Measurements from ENCODE around the gene DISP3. TPM values are rescaled to one million over a fixed set of nuclear protein-coding genes. Genes with fewer than 3 reads are reported as not detected.
"Not testable (repeated sequence)": the region's sequence is repeated elsewhere in the genome, so short reads cannot be mapped to it uniquely, and the experiment has no call there.

Gene DISP3
- total RNA-seq, 3 donors from 2014 or later (not counting 1 experiment from before 2014, with no cell fraction given) = 0.24 to 0.68 (median 0.60) TPM

GRCh38 chr1:11576109-11576875 lies 97.3 kb downstream of the DISP3 start:
- DNase-seq (no peak), ATAC-seq (no peak)
- Histone ChIP-seq H3K36me3 (ENCODE audit: control insufficient read depth, insufficient read depth, low read length) (no peaks in the 10 kb centered on the region), H3K4me1 (ENCODE audit: control insufficient read depth, insufficient read depth, low read length) (no peaks in the 10 kb centered on the region), H3K27ac (ENCODE audit: low read length) (no peak overlapping the region), H3K4me3 (ENCODE audit: low read length) (no peak overlapping the region), H3K9me3 (ENCODE audit: control insufficient read depth, insufficient read depth, low read length) (no peaks in the 10 kb centered on the region), H3K27me3 (ENCODE audit: control insufficient read depth, insufficient read depth, low read length) (no peaks in the 10 kb centered on the region)
- 90% methylated on average over 18 of the region's 18 CpGs for WGBS (ENCODE audit: insufficient coverage)
- no peaks in the 10 kb centered on the region for H3K36me3 Mint-ChIP-seq
- H3K4me1 Mint-ChIP-seq = no peaks in the 10 kb centered on the region
- intact Hi-C loops (cut with micrococcal nuclease) = no loop called here
- H3K27me3 Mint-ChIP-seq (ENCODE audit: low read depth in 2 of 2) = peaks cover 13 to 22% of the 10 kb centered on the region in 2 donors
- no peak overlapping the region for H3K4me3 Mint-ChIP-seq
- H3K27ac Mint-ChIP-seq = no peak overlapping the region
- no peaks in the 10 kb centered on the region for H3K9me3 Mint-ChIP-seq
- no peak for TF ChIP-seq CTCF (IDR thresholded peaks at IDR 0.05)

- no peak overlapping the region for H3K4me3 ChIP-seq (ENCODE audit: low read length)
- H3K27me3 ChIP-seq (ENCODE audit: control insufficient read depth, insufficient read depth, low read length) = no peaks in the 10 kb centered on the region
- Mint-ChIP-seq H3K4me3 (no peak overlapping the region), H3K27ac (no peak overlapping the region), H3K9me3 (no peaks in the 10 kb centered on the region), H3K36me3 (no peaks in the 10 kb centered on the region), H3K27me3 (ENCODE audit: low read depth in 2 of 2) (peaks cover 17 to 33% of the 10 kb centered on the region in 2 donors), H3K4me1 (no peaks in the 10 kb centered on the region)
- no peak for ATAC-seq
- H3K4me1 ChIP-seq (ENCODE audit: control insufficient read depth, insufficient read depth, low read length) = no peaks in the 10 kb centered on the region
- H3K36me3 ChIP-seq (ENCODE audit: control insufficient read depth, insufficient read depth, low read length) = no peaks in the 10 kb centered on the region
- intact Hi-C loops (cut with micrococcal nuclease) = no loop called here
- TF ChIP-seq CTCF (IDR thresholded peaks at IDR 0.05) = no peak
- WGBS (ENCODE audit: insufficient coverage) = 64% methylated on average over 7 of the region's 7 CpGs
- H3K9me3 ChIP-seq (ENCODE audit: control insufficient read depth, insufficient read depth, low read length) = no peaks in the 10 kb centered on the region
- no peak overlapping the region for H3K27ac ChIP-seq (ENCODE audit: low read length)
- DNase-seq = no peak
Observed at GRCh38 chr1:11578004-11578403, 99.0 kb downstream of the DISP3 start.

- Mint-ChIP-seq H3K27ac (no peak overlapping the region), H3K4me1 (no peaks in the 10 kb centered on the region), H3K4me3 (no peak overlapping the region), H3K9me3 (no peaks in the 10 kb centered on the region), H3K36me3 (no peaks in the 10 kb centered on the region), H3K27me3 (ENCODE audit: low read depth in 2 of 2) (peaks cover 20 to 39% of the 10 kb centered on the region in 2 donors)
- Histone ChIP-seq H3K27ac (ENCODE audit: low read length) (no peak overlapping the region), H3K27me3 (ENCODE audit: control insufficient read depth, insufficient read depth, low read length) (no peaks in the 10 kb centered on the region), H3K36me3 (ENCODE audit: control insufficient read depth, insufficient read depth, low read length) (no peaks in the 10 kb centered on the region), H3K9me3 (ENCODE audit: control insufficient read depth, insufficient read depth, low read length) (no peaks in the 10 kb centered on the region), H3K4me1 (ENCODE audit: control insufficient read depth, insufficient read depth, low read length) (no peaks in the 10 kb centered on the region), H3K4me3 (ENCODE audit: low read length) (no peak overlapping the region)
- ATAC-seq (no peak), DNase-seq (no peak)
- intact Hi-C loops (cut with micrococcal nuclease) = no loop called here
- 72% methylated on average over 8 of the region's 8 CpGs for WGBS (ENCODE audit: insufficient coverage)
- no peak for TF ChIP-seq CTCF (IDR thresholded peaks at IDR 0.05)
Observed at GRCh38 chr1:11579506-11579905, 100.6 kb downstream of the DISP3 start.

- H3K27me3 ChIP-seq (ENCODE audit: control insufficient read depth, insufficient read depth, low read length); H3K4me1 ChIP-seq (ENCODE audit: control insufficient read depth, insufficient read depth, low read length); H3K4me1 Mint-ChIP-seq; H3K4me3 Mint-ChIP-seq; H3K27ac Mint-ChIP-seq; H3K36me3 ChIP-seq (ENCODE audit: control insufficient read depth, insufficient read depth, low read length); H3K36me3 Mint-ChIP-seq; H3K27ac ChIP-seq (ENCODE audit: low read length); H3K4me3 ChIP-seq (ENCODE audit: low read length); intact Hi-C loops (cut with micrococcal nuclease); DNase-seq; ATAC-seq; H3K9me3 ChIP-seq (ENCODE audit: control insufficient read depth, insufficient read depth, low read length); H3K9me3 Mint-ChIP-seq: not testable (repeated sequence)
- peaks cover 22 to 39% of the 10 kb centered on the region in 2 donors for H3K27me3 Mint-ChIP-seq (ENCODE audit: low read depth in 2 of 2)
- WGBS (ENCODE audit: insufficient coverage) = 67% methylated on average over 6 of the region's 10 CpGs
Observed at GRCh38 chr1:11580049-11580448, 101.1 kb downstream of the DISP3 start.

All from natural killer cell (primary cell).